GM21717 (cell line): ENCODE results near the gene DYRK1B.
A peak's percentile ranks its signal among the peaks of the same experiment; 100 is the strongest.

Experiments used
- ATAC-seq: cut with Tn5 transposase; IDR thresholded peaks from one replicate; pipeline ENCODE4 v1.9.1; 2021; ENCODE audit warnings: mild to moderate bottlenecking, moderate library complexity; ENCODE audit not compliant: unreplicated experiment

Gene DYRK1B

GRCh38 chr19:39864118-39864517, 30.2 kb upstream of the DYRK1B start:
- no peak for ATAC-seq

- ATAC-seq: no peak
Observed at GRCh38 chr19:39858541-39858940, 24.6 kb upstream of the DYRK1B start.

GRCh38 chr19:39852882-39853281, 18.9 kb upstream of the DYRK1B start:
- ATAC-seq: no peak

GRCh38 chr19:39850892-39851291, 16.9 kb upstream of the DYRK1B start:
- ATAC-seq: no peak

- ATAC-seq: no peak
Observed at GRCh38 chr19:39848392-39848791, 14.4 kb upstream of the DYRK1B start.

- ATAC-seq: no peak
Observed at GRCh38 chr19:39847525-39847924, 13.6 kb upstream of the DYRK1B start.

GRCh38 chr19:39846678-39847486, 12.9 kb upstream of the DYRK1B start:
- ATAC-seq: no peak

- ATAC-seq: peak; percentile 65
Observed at GRCh38 chr19:39845933-39846677, 12.1 kb upstream of the DYRK1B start, which contains the start of gene FBL. FBL (minus strand) TSS chr19:39846379; CDS start chr19:39846300, 79 bp downstream.

GRCh38 chr19:39845584-39845932, 11.6 kb upstream of the DYRK1B start:
- ATAC-seq: no peak

- ATAC-seq: no peak
Observed at GRCh38 chr19:39845172-39845571, 11.2 kb upstream of the DYRK1B start.

- no peak for ATAC-seq
Observed at GRCh38 chr19:39843919-39844793, 10.2 kb upstream of the DYRK1B start.

GRCh38 chr19:39842693-39843435, 8.9 kb upstream of the DYRK1B start:
- no peak for ATAC-seq

GRCh38 chr19:39841041-39841440, 7.1 kb upstream of the DYRK1B start:
- no peak for ATAC-seq

- no peak for ATAC-seq
Observed at GRCh38 chr19:39840492-39840891, 6.5 kb upstream of the DYRK1B start.

- ATAC-seq: no peak
Observed at GRCh38 chr19:39839678-39840327, 5.8 kb upstream of the DYRK1B start.

GRCh38 chr19:39838569-39838968, 4.6 kb upstream of the DYRK1B start:
- no peak for ATAC-seq

GRCh38 chr19:39837978-39838377, 4.0 kb upstream of the DYRK1B start:
- no peak for ATAC-seq

- peak; percentile 14 for ATAC-seq
Observed at GRCh38 chr19:39834287-39834841, 402 bp upstream of the DYRK1B start.

GRCh38 chr19:39833160-39833463, 850 bp downstream of the DYRK1B start:
- ATAC-seq: no peak
